IgD-negative memory B cell (primary cell): ENCODE results near the gene SUSD1. TPM values are rescaled to one million over a fixed set of nuclear protein-coding genes. Genes with fewer than 3 reads are reported as not detected.
A peak's percentile ranks its signal among the peaks of the same experiment; 100 is the strongest.

ENCODE experiments used
- H3K27ac Mint-ChIP-seq, 3 donors: one replicate each; pipeline ENCODE4 v1.8.0; 2020 to 2022; ENCODE audit warnings: mild to moderate bottlenecking in 3 of 3, mixed read lengths in 3 of 3, moderate library complexity in 1 of 3
- H3K27me3 Mint-ChIP-seq: one replicate; pipeline ENCODE4 v1.8.0; 2021; ENCODE audit warnings: mixed read lengths
- H3K36me3 Mint-ChIP-seq: one replicate; pipeline ENCODE4 v1.8.0; 2020; ENCODE audit warnings: mild to moderate bottlenecking, mixed read lengths
- H3K4me1 Mint-ChIP-seq, 3 donors: one replicate each; pipeline ENCODE4 v1.8.0; 2020 to 2022; ENCODE audit warnings: mixed read lengths in 3 of 3, mild to moderate bottlenecking in 1 of 3
- H3K4me3 Mint-ChIP-seq, 4 donors: one replicate each; pipeline ENCODE4 v1.8.0; 2020 to 2022; ENCODE audit warnings: mild to moderate bottlenecking in 4 of 4, mixed read lengths in 4 of 4, moderate library complexity in 3 of 4
- H3K9me3 Mint-ChIP-seq, 3 donors: one replicate each; pipeline ENCODE4 v1.8.0; 2020 to 2021; ENCODE audit warnings: mixed read lengths in 3 of 3, mild to moderate bottlenecking in 1 of 3
- polyA plus RNA-seq: library from polyadenylated mRNA; unstranded; fragments of 300-500 nt; fragmentation: Illumina TruSeq; gene quantifications from one replicate; pipeline ENCODE4 v1.2.3, GENCODE V29; 2021

The SUSD1 gene
- polyA plus RNA-seq, 1 donor from 2014 or later: 3.4 TPM

- peaks cover 1% of the 10 kb centered on the region for H3K36me3 Mint-ChIP-seq
- H3K4me1 Mint-ChIP-seq: peaks cover 14 to 30% (median 20%) of the 10 kb centered on the region in 3 donors
- H3K9me3 Mint-ChIP-seq: no peaks in the 10 kb centered on the region
- H3K27ac Mint-ChIP-seq: no peak overlapping the region
- peak overlapping the region in 1 of 4 donors; percentile 49 for H3K4me3 Mint-ChIP-seq
- no peaks in the 10 kb centered on the region for H3K27me3 Mint-ChIP-seq
Observed at GRCh38 chr9:112111461-112111860, 63.6 kb downstream of the SUSD1 start.

- H3K36me3 Mint-ChIP-seq: peaks cover 2% of the 10 kb centered on the region
- H3K27ac Mint-ChIP-seq: no peak overlapping the region
- no peak overlapping the region for H3K4me3 Mint-ChIP-seq
- peaks cover 16 to 28% (median 22%) of the 10 kb centered on the region in 3 donors for H3K4me1 Mint-ChIP-seq
- H3K27me3 Mint-ChIP-seq: no peaks in the 10 kb centered on the region
- H3K9me3 Mint-ChIP-seq: no peaks in the 10 kb centered on the region
Observed at GRCh38 chr9:112110777-112111113, 64.4 kb downstream of the SUSD1 start.

GRCh38 chr9:112110094-112110776, 64.9 kb downstream of the SUSD1 start:
- Mint-ChIP-seq H3K9me3 (no peaks in the 10 kb centered on the region), H3K4me1 (peaks cover 19 to 29% (median 25%) of the 10 kb centered on the region in 3 donors), H3K36me3 (peaks cover 2% of the 10 kb centered on the region), H3K27ac (no peak overlapping the region), H3K4me3 (no peak overlapping the region), H3K27me3 (no peaks in the 10 kb centered on the region)

- peak overlapping the region in 2 of 3 donors; percentile 3 to 68 for H3K27ac Mint-ChIP-seq
Observed at GRCh38 chr9:112104901-112105300, 70.2 kb downstream of the SUSD1 start.

GRCh38 chr9:112104401-112104800, 70.7 kb downstream of the SUSD1 start:
- Mint-ChIP-seq H3K9me3 (no peaks in the 10 kb centered on the region), H3K27me3 (no peaks in the 10 kb centered on the region), H3K4me1 (peaks cover 20 to 34% (median 28%) of the 10 kb centered on the region in 3 donors), H3K4me3 (peak overlapping the region in 3 of 4 donors; percentile 6 to 84 (median 79)), H3K27ac (peak overlapping the region in 2 of 3 donors; percentile 3 to 68), H3K36me3 (peaks cover 2% of the 10 kb centered on the region)

More at GRCh38 chr9:112104901-112105300, 70.2 kb downstream of the SUSD1 start:
- H3K36me3 Mint-ChIP-seq: peaks cover 2% of the 10 kb centered on the region
- peaks cover 20 to 34% (median 28%) of the 10 kb centered on the region in 3 donors for H3K4me1 Mint-ChIP-seq
- no peaks in the 10 kb centered on the region for H3K27me3 Mint-ChIP-seq
- H3K9me3 Mint-ChIP-seq: no peaks in the 10 kb centered on the region
- H3K4me3 Mint-ChIP-seq: peak overlapping the region; percentile 0 to 84 (median 48)

GRCh38 chr9:112103405-112103804, 71.7 kb downstream of the SUSD1 start:
- peaks cover 23 to 34% (median 28%) of the 10 kb centered on the region in 3 donors for H3K4me1 Mint-ChIP-seq
- peaks cover 2% of the 10 kb centered on the region for H3K36me3 Mint-ChIP-seq
- H3K4me3 Mint-ChIP-seq: peak overlapping the region in 1 of 4 donors; percentile 39
- peak overlapping the region in 1 of 3 donors; percentile 3 for H3K27ac Mint-ChIP-seq
- no peaks in the 10 kb centered on the region for H3K27me3 Mint-ChIP-seq
- no peaks in the 10 kb centered on the region for H3K9me3 Mint-ChIP-seq

- H3K4me1 Mint-ChIP-seq: peaks cover 21 to 22% (median 21%) of the 10 kb centered on the region in 3 donors
- H3K36me3 Mint-ChIP-seq: peaks cover 2% of the 10 kb centered on the region
- H3K27me3 Mint-ChIP-seq: no peaks in the 10 kb centered on the region
- H3K27ac Mint-ChIP-seq: peak overlapping the region in 1 of 3 donors; percentile 59
- H3K4me3 Mint-ChIP-seq: no peak overlapping the region
- no peaks in the 10 kb centered on the region for H3K9me3 Mint-ChIP-seq
Observed at GRCh38 chr9:112097712-112098688, 77.1 kb downstream of the SUSD1 start.

GRCh38 chr9:112094948-112095681, 80.0 kb downstream of the SUSD1 start:
- peaks cover 2% of the 10 kb centered on the region for H3K36me3 Mint-ChIP-seq
- H3K9me3 Mint-ChIP-seq: no peaks in the 10 kb centered on the region
- H3K4me1 Mint-ChIP-seq: peaks cover 20 to 21% (median 20%) of the 10 kb centered on the region in 3 donors
- peak overlapping the region in 3 of 4 donors; percentile 6 to 56 (median 43) for H3K4me3 Mint-ChIP-seq
- no peaks in the 10 kb centered on the region for H3K27me3 Mint-ChIP-seq
- no peak overlapping the region for H3K27ac Mint-ChIP-seq

GRCh38 chr9:112094241-112094640, 80.9 kb downstream of the SUSD1 start:
- peak overlapping the region in 2 of 3 donors; percentile 37 to 49 for H3K27ac Mint-ChIP-seq

GRCh38 chr9:112093870-112094216, 81.3 kb downstream of the SUSD1 start:
- Mint-ChIP-seq H3K9me3 (no peaks in the 10 kb centered on the region), H3K27ac (peak overlapping the region in 1 of 3 donors; percentile 37), H3K4me1 (peaks cover 16 to 21% (median 20%) of the 10 kb centered on the region in 3 donors), H3K4me3 (peak overlapping the region in 1 of 4 donors; percentile 46), H3K36me3 (peaks cover 2% of the 10 kb centered on the region), H3K27me3 (no peaks in the 10 kb centered on the region)

More at GRCh38 chr9:112094241-112094640, 80.9 kb downstream of the SUSD1 start:
- Mint-ChIP-seq H3K4me3 (peak overlapping the region in 1 of 4 donors; percentile 78), H3K4me1 (peaks cover 20 to 21% (median 20%) of the 10 kb centered on the region in 3 donors), H3K36me3 (peaks cover 2% of the 10 kb centered on the region), H3K9me3 (no peaks in the 10 kb centered on the region), H3K27me3 (no peaks in the 10 kb centered on the region)

GRCh38 chr9:112093147-112093869, 81.8 kb downstream of the SUSD1 start:
- no peak overlapping the region for H3K27ac Mint-ChIP-seq
- no peaks in the 10 kb centered on the region for H3K27me3 Mint-ChIP-seq
- peaks cover 16 to 21% (median 20%) of the 10 kb centered on the region in 3 donors for H3K4me1 Mint-ChIP-seq
- H3K4me3 Mint-ChIP-seq: no peak overlapping the region
- H3K36me3 Mint-ChIP-seq: peaks cover 2% of the 10 kb centered on the region
- H3K9me3 Mint-ChIP-seq: no peaks in the 10 kb centered on the region

- Mint-ChIP-seq H3K36me3 (peaks cover 4% of the 10 kb centered on the region), H3K9me3 (no peaks in the 10 kb centered on the region), H3K27me3 (no peaks in the 10 kb centered on the region), H3K27ac (no peak overlapping the region), H3K4me1 (peaks cover 11 to 17% (median 15%) of the 10 kb centered on the region in 3 donors), H3K4me3 (no peak overlapping the region)
Observed at GRCh38 chr9:112091810-112092209, 83.3 kb downstream of the SUSD1 start.

GRCh38 chr9:112087506-112087905, 87.6 kb downstream of the SUSD1 start:
- Mint-ChIP-seq H3K9me3 (no peaks in the 10 kb centered on the region), H3K4me3 (no peak overlapping the region), H3K36me3 (peaks cover 1% of the 10 kb centered on the region), H3K4me1 (peaks cover 0 to 3% (median 0%) of the 10 kb centered on the region in 3 donors), H3K27me3 (no peaks in the 10 kb centered on the region), H3K27ac (no peak overlapping the region)

- Mint-ChIP-seq H3K27ac (no peak overlapping the region), H3K27me3 (no peaks in the 10 kb centered on the region), H3K4me1 (peaks cover 0 to 3% (median 0%) of the 10 kb centered on the region in 3 donors), H3K36me3 (peaks cover 1% of the 10 kb centered on the region), H3K4me3 (no peak overlapping the region), H3K9me3 (no peaks in the 10 kb centered on the region)
Observed at GRCh38 chr9:112086627-112087026, 88.5 kb downstream of the SUSD1 start.
